ENCODE results near the gene OR5H14.
"Not testable (repeated sequence)": the region's sequence is repeated elsewhere in the genome, so short reads cannot be mapped to it uniquely, and the experiment has no call there.

The OR5H14 gene

DNA sequence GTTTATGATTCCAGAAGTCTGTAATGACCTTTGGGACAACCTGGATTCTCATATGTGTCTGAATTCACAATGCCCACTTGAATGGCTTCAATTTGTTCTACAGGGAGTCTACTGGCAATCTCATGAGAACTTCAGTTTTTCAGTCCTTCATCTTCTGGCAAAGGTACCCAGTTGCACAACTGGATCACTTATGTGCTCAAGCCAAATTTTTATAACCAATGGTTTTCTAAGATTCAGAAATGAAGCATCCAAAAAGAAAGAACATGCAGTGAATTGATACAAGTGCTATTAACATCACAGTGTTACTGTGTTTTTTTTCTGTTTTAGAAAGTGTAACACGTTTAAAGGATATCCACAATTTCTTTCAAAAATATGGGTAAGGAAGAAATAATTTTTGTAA, at the start of gene OR5H14:
Gene OR5H14 (plus strand): TSS at position 301 of the 400 bp plus-strand sequence. CDS start 1,907 bp downstream, outside the sequence.
- DNase-seq (ENCODE audit: low read depth), result no peak

DNA sequence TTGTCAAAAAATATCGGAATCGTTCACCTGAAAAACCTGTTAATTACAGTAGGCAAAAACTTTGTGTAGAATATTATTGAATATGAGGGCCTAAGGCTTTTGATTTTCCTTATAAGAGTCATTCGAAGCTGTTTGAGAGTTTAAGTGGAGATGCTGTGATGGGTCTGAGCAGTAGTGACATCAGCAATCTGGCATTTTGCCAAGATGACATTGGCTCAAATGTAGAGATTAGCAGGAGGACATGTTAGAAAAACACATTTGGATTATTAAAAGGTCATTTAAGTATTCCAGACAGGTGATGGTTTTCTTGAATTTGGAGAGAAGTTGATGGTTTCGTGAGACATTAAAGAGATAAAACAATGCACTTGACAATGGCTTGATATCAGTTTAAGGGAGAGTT, 47.4 kb upstream of the OR5H14 start:
- no peak for DNase-seq (ENCODE audit: low read depth)

DNA sequence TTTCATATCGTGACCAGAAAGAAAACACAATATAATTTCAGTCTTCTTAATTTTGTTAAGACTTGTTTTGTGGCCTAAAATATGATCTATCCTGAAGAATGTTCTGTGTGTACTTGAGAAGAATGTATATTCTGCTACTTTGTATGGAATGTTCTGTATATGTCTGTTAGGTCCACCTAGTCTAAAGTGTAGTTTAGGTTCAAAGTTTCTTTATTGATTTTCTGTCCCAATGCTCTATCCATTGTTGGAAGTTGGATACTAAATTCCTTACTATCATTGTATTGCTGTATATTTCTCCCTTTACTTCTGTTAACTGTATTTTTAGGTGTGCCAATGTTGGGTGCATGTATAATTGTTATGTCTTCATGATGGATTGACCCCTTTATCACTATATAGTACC, 39.1 kb upstream of the OR5H14 start:
- DNase-seq (ENCODE audit: low read depth), result no peak

DNA sequence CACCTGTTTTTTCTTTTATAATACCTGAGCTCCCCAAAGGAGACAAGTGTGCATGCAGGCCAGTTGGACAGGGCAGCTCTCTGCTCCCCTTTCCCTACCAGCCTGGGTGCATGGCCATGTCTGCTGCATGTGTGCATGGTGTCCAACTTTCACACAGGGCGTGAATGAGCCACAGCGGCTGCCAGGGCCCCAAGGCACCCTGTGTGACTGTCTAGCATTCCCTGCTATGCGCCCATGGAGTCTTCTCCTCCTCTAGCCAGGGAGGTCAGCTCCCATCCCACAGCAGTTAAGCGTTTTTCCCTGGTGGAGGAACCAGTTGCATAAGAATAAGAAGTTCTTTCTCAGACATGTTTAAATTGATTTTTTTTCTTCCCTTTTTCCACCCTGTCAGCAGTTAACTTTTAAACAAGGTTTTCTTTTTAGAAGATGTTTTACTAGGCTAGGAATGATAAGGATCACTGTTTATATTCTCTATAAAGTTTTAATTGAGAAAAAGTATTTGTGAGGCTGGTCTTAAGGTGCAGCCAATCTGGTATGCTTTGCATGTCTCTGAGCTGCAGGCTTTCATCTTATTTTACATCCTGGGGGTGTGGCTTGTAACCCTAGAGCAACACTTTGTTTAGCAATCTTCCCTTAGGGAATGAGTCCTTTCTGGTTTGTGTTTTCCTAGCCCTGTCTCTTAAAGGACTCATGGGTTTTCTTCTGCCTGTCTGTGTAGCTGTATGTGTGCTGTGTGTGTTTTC, 37.3 kb upstream of the OR5H14 start:
- DNase-seq (ENCODE audit: low read depth), result no peak

DNA sequence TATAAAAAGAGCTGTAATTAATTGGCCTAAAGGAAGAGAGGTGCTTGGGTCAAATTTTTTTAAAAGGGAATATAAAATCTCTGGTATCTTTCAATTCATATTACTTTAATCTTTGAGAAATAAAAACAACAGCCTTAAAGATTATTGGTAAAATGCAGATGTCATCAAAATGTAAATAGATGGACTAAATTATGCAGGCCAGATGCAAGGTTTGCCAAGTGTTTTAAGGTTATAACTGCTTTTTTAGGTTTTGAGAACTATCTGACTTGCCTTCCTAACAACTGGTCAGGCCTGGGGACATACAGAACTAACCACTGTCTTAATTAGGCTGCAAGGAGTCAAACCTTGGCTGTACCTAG, 36.8 kb upstream of the OR5H14 start:
- DNase-seq (ENCODE audit: low read depth), result no peak

DNA sequence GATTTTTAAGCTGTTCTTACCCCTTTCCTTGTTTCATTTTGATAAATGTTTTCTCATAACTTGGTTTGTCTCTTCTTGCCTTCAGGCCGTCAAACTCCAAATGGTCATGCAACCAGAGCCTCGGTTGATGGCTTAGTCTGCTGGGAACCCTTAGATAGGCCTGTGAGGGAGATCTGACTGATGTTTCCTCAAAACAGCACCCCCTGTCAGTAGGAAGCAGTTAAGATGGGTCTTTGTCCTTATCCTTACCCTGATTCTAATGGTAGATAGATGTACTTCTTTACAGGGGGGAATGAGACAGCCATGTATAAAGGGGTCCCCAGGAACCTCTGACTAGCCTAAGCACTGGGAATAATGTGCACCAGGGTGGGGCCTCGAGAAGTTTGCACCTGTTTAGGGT, 33.0 kb upstream of the OR5H14 start:
- DNase-seq (ENCODE audit: low read depth), result no peak

DNA sequence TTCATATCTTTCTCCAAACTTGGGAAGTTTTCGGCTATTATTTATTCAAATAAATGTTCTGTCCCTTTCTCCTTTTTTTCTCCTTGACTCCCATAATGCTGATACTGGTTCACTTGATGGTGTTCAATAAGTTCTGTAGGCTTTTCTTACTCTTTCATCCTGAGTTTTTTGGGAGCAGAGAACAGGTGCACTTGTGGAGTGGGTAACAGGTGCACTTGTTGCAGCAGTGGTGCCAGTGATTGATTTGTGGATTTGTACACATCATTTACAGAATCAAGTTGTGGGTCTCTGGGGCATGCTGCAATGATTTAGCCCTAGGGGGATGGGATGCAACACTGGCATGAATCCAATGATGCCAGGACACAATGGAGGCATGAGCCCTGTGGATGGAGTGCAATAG, 31.6 kb upstream of the OR5H14 start:
- no peak for DNase-seq (ENCODE audit: low read depth)

DNA sequence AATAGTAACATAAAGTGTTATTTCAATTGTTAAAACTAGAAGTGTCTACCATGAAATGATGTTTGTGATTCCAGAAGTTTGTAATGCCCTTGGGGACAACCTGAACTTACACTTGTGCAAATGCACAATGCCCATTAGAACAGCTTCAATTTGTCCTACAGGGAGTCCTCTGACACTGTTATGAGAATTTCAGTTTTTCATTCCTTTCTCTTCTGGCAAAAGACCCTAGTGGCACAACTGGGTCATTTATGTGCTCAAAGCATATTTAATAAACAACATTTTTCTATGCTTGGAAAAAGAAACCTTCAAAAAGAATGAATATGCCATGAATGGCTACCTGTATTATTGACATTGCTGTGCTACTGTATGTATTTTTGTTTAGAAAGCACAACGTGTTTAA, 16.9 kb upstream of the OR5H14 start, which contains the start of gene OR5H1:
Gene OR5H1 (plus strand): TSS at position 301 of the 400 bp plus-strand sequence. CDS start 1,977 bp downstream, outside the sequence.
- DNase-seq (ENCODE audit: low read depth), result no peak

DNA sequence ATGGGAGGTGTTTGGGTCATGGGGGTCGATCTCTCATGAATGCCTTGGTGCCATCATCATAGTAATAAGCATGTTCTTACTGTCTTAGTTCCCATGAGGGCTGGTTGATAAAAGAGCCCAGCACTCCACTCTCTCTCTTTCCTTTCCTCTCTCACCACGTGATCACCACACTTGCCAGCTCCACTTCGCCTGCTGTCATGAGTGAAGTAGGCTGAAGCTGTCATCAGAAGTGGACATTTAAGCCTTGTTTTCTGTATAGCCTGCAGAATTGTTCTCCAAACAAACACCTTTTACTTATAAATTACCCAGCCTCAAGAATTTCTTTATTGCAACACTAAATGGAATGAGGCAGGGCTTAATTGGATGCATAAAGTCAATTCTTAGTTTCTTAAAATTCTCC, 10.6 kb upstream of the OR5H14 start:
- DNase-seq (ENCODE audit: low read depth), result no peak

DNA sequence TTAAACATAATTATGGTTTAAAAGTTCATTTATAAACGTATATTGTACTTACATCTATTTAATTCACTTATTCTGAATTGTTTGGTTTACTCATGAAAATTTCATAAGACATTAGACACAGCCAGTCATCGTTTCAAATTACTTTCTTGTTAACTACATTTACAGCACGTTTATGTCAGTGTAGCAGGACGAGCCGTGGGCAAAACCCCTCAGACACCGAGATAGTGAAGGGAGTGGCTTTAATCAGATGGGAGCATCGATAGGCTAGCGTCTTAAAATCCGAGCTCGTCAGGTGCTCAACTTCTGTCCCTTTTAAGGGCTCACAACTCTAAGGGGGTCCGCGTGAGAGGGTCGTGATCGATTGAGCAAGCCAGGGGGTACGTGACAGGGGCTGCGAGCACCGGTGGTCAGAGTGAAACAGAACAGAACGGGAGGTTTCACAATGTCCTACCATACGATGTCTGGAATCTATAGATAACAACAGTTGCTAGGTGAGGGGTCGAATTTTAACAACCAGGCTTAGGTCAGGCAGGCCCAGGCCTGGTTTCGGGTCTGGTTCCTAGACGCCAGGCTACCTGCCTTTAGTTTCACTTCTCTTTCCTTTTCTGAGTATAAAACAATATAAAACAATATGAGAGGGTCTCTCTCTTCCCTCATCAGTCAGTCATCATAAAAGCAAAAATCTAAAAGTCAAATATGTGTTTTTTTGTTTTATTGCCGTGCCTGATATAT, 9.3 kb upstream of the OR5H14 start:
- not testable (repeated sequence) for DNase-seq (ENCODE audit: low read depth)

DNA sequence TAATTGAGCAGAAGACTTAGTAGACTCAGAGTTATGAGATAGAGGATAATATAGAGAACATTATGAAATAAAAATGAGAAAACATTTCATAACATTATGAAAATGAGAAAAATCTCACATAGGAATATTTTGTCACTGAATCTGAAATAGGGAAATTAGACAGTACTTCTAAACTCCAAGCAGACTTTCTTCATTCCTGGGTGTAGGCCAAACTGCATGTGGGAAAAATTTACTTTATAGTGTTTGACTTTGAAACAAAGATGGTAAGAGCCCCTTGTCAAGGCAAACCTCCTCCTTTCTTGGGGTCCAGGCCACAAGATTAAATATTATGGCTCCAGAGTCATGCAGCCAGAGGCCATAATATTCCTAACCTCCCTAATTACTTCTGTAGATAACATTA, 6.7 kb upstream of the OR5H14 start:
- DNase-seq (ENCODE audit: low read depth), result no peak

DNA sequence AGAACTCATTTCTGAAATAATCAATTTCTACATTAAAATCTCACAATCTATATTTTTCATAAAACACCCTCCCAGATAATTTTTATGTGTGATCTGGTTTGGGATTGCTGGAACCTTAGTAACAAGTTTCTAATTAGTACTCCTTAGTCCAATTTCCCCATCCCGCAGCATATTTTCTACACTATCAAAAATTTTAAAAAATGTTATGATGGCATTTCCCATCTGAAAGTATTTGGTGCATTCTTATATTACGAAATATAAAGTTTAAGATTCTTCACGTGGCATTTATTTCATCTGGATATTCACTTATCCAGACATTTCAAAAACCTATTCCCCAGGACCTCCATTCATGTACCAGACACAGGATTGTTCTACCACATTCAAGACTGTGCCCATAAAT, 1.5 kb downstream of the OR5H14 start:
- DNase-seq (ENCODE audit: low read depth), result no peak

DNA sequence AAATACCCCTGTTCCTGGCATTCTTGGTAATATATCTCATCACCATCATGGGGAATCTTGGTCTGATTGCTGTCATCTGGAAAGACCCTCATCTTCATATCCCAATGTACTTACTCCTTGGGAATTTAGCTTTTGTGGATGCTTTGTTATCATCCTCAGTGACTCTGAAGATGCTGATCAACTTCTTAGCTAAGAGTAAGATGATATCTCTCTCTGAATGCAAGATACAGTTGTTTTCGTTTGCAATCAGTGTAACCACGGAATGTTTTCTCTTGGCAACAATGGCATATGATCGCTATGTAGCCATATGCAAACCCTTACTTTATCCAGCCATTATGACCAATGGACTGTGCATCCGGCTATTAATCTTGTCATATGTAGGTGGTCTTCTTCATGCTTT, 2.2 kb downstream of the OR5H14 start:
- DNase-seq (ENCODE audit: low read depth), result not testable (repeated sequence)

DNA sequence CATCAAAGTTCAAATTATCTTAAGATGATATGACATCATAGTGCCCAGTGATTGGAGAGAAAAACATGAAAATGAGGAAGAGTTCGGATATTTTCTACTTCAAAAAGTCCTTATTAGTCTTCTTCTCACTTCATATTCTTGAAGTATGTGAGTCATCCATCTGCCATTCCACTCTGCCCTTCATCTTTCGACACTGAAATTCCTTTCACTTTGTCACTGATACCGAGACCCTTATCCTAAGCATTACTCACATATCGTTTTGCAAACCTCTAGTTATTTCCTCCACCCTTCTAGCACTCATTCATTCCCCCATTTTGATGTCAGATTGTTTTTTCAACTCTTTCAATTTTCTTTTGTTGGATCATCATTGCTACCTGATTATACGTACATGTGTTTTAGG, 4.0 kb downstream of the OR5H14 start:
- DNase-seq (ENCODE audit: low read depth), result no peak

DNA sequence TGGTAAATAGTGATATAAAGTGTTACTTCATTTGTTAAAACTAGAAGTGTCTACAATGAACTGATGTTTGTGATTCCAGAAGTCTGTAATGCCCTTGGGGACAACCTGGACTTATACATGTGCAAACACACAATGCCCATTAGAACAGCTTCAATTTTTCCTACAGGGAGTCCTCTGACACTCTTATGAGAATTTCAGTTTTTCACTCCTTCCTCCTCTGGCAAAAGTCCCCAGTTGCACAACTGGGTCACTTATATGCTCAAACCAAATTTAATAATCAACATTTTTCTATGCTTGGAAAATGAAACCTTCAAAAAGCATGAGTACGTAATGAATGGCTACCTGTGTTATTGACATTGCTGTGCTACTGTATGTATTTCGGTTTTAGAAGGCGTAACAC, 19.1 kb downstream of the OR5H14 start, which contains the start of gene OR5H15:
Gene OR5H15 (plus strand): TSS at position 301 of the 400 bp plus-strand sequence. CDS start 2,004 bp downstream, outside the sequence.
- DNase-seq (ENCODE audit: low read depth), result no peak

DNA sequence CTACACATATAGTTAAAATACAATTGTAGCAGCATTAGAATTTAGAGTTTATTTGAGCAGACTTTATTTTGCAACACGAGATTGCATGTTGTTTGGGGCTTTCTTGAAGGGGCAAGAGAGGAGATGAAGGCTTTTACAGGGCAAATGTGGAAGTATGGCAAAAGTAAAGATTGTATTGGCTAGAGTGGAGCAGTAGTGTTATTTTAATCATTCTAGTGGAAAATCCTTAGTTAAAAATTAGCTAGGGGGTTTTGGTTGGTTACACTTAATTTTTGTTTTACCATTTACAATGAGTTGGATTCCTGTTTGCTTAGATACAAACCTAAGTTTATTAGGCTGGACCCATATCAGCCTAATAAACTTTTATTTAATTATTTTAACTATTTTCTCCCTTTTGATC, 23.8 kb downstream of the OR5H14 start:
- DNase-seq (ENCODE audit: low read depth), result no peak

DNA sequence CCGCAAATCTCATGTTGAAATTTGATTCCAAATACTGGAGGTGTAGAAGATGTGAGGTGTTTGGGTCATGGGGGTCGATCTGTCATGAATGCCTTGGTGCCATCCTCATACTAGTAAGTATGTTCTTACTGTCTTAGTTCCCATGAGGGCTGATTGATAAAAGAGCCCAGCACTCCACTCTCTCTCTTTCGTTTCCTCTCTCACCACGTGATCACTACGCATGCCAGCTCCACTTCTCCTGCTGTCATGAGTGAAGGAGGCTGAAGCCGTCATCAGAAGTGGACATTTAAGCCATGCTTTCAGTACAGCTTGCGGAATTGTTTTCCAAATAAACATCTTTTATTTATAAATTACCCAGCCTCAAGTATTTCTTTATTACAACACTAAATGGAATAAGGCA, 25.3 kb downstream of the OR5H14 start:
- no peak for DNase-seq (ENCODE audit: low read depth)

DNA sequence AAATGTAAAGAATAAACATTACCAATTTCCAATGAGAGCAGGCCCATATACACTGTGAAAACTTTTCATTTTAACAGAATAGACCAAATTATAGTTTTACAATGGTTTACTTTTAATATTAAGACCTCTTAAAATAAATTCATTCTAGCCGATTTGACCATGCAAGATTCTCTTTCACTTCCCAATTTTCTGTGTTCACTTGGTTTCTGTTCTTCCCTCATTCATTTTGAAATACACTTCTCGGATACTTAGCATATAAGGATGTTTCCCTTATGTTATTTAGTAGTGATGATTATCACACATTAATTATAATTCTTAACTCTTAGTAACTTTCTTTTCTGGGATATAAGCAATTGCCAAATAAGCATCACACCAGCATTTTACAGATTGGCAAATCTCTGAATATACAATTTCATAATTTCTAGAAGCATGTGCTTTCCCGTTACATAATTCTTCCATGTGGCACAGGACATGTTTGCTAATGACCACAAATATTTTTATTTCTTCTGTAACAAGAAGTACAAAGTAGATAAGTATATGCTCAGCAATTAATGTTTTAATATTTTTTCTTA, 33.1 kb downstream of the OR5H14 start:
- no peak for DNase-seq (ENCODE audit: low read depth)

DNA sequence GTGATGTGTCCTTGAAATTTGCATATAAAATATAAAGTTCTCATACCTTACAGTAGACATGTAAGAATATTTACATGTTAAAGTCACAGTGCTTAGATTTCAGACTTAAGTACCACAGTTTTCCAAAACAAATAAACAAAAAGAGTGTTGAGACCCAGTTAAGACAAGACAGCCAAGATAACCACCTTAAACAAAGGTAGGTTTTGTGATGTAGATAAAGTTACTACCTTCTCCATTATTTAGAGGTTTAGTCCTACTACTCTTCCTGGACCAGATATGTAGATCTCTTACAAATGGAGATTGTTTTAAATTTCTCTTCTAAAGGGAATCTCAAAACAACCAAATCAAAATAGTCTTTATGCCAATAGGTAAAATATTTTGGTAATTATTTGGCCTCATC, 34.9 kb downstream of the OR5H14 start:
- no peak for DNase-seq (ENCODE audit: low read depth)

DNA sequence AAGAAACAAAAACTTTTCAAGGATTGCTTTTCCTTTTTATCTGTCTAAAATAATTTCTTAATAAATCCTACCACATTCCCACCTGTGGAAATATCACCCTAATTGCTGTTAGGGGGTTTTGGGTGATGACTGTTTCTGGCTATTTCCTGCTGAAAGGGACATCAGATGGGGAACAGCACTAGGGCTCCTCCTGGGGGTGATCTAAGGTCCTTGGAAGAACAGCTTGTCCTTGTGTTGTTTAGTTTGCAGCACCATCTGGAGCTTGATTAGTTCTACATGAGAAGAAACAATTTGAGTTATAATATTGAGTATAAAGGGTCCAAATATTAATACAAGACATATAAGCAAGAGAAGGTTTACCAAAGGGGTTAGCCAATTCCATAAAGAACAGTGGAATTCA, 37.9 kb downstream of the OR5H14 start:
- no peak for DNase-seq (ENCODE audit: low read depth)

DNA sequence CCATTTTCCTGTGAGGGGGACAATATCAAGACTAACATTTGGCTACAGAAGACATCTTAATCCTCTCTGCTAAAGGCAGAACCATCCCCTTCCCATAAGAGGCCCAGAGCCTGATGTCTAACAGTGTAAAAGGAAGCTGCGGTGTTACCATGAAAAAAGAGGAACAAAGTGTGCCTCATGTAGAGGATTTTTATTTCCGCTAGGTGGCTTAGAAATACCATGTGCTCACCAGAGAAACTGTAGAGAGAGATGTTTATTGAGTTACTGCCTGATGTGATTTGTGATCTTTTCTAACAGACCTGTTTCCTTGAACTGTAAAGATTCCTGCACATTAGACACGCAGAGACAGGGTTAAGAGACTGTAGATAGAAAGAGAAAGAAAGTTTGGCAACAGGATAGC, 41.3 kb downstream of the OR5H14 start:
- no peak for DNase-seq (ENCODE audit: low read depth)

DNA sequence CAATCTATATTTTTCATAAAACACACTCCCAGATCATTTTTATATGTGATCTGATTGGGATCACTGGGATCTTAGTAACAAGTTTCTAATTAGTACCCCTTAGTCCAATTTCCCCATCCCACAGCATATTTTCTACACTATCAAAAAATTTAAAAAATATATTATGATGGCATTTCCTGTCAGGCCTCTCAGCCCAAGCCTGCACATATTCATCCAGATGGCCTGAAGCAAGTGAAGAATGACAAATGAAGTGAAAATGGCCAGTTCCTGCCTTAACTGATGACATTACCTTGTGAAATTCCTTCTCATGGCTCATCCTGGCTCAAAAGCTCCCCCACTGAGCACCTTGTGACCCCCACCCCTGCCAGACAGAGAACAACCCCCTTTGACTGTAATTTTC, 43.6 kb downstream of the OR5H14 start:
- not testable (repeated sequence) for DNase-seq (ENCODE audit: low read depth)

DNA sequence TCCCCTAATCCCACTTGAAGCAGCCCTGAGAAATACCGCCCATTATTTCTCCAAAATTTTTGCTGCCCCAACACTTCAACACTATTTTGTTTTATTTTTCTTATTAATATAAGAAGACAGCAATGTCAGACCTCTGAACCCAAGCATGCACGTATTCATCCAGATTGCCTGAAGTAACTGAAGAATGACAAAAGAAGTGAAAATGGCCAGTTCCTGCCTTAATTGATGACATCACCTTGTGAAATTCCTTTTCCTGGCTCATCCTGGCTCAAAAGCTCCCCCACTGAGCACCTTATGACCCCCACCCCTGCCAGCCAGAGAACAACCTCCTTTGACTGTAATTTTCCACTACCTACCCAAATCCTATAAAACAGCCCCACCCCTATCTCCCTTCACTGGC, 49.0 kb downstream of the OR5H14 start:
- DNase-seq (ENCODE audit: low read depth), result not testable (repeated sequence)

All from stimulated activated CD8-positive, alpha-beta memory T cell treated with anti-CD3 and anti-CD28 coated beads, Interleukin-12 subunit alpha, Interleukin-12 subunit beta, amount 100 ng/mL, for 1 hour (primary cell).